Measurements from ENCODE around the gene KMT2A.
"Not testable (repeated sequence)": the region's sequence is repeated elsewhere in the genome, so short reads cannot be mapped to it uniquely, and the experiment has no call there.

The KMT2A gene

GRCh38 chr11:118435893-118436624 is at the start of gene KMT2A:
Gene KMT2A (plus strand): TSS chr11:118436492. CDS start chr11:118436513, 21 bp downstream.
- peak; percentile 85 to 94 for DNase-seq (ENCODE audit: low read depth in 2 of 2)

DNA sequence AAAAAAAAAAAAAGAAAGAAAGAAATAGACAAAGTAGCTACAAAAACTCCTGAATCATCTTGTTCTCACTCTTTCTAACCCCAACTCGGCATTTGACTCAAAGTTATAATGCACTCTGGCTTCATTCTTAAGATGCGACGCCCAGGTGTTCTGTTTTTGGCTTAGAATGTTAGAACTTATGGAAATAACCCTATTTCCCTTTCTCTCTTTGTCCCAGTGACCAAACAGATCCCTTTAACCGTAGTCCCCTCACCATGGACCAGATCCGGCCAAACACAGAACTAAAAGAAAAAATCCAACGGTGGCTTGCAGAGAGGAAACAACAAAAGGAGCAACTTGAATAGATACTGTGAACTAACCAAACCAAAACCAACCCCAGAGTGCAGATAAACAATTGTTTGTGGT is 40.2 kb upstream of the KMT2A start:
- DNase-seq (ENCODE audit: low read depth in 2 of 2), result no peak

DNA sequence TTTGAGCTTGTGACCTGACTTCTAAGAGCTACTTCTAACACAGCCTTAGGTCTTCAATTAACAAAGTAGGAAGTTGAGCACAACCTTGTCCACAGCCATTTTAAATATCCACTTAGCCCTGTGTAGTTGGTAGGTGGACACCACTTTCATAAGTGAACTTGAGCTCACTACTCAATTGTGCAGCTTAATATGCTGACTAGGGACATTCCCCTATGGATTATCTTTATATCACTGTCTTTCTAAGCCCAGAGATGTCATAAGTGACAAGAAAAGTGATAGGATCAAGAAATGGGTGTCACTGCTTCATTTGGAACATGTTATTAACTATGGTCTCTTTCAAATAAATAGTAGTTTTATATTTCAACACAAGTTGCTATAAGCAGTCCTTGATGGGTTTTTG is 38.8 kb upstream of the KMT2A start:
- DNase-seq (ENCODE audit: low read depth in 2 of 2), result no peak

DNA sequence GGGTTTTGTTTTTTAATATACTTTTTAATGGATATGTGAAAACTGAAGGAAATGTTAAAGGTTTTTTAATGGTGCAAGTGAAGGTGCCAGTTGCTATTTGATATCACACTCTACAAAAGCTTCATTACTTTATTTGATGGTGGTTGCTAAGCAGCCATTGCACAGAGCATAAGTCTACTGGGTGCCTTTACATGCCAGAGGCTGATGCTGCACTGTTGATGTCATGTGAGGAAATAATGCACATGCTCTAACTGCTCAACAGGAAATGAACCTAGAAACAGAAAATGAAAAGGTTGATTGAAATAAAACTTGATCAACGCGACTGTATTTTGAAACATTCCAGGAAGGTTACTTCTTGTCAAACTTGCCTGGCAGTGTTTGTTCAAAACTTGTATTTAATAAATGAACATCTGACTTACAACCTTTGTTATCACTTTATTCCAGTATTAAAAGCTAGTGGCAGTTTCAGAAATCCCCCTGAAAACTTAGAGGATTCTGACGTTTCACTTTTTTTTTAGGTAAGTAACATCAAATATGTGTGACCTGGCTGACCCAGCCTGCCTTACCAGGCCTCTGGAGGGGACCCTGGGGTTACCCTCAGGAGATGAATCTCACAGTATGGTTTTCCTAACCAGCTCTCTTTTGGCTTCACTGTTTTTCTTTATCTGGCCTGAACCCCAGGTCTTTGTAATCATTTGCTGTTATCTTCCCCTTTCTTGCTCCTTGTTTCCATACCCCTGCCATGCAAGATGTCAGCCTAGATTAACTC is 37.3 kb upstream of the KMT2A start:
- peak in 1 of 2 donors; percentile 14 for DNase-seq (ENCODE audit: low read depth in 2 of 2)

DNA sequence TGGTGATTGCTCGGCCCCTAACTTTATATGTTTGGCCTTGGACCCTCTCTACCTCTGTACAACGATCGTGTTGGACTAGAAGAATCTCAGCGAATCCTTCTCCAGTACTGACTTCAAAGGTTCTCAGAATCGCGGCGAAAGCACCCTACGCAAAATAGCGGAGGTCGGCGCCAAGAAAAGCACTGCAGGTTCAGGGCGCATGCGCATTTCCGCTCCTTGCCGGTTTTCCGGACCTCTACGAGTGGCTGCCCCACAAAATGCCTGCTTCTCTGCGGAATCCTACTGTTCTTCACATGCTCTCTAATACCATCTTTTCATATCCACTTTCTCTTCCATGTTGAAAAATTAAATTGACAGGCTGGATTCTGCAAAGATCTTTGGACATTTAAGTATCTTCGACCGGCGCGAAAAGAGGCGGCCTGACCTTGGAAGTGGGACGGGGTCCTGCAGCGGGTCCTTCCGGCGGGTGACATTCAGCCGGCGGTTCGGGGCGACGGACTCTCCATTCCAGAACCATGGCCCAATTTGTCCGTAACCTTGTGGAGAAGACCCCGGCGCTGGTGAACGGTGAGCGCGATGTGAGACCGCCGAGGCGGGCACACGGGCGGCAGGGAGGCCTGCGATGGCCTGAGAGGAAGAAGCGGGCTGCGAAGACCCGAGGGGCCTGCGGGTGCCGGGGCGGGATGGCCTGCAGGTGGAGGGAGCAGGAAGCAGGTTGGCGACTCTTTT is 35.0 kb upstream of the KMT2A start, which contains the start of gene ATP5MG:
Gene ATP5MG (plus strand): TSS at position 456 of the 729 bp plus-strand sequence. CDS start 60 bp downstream, at position 516.
- peak; percentile 77 to 81 for DNase-seq (ENCODE audit: low read depth in 2 of 2)

DNA sequence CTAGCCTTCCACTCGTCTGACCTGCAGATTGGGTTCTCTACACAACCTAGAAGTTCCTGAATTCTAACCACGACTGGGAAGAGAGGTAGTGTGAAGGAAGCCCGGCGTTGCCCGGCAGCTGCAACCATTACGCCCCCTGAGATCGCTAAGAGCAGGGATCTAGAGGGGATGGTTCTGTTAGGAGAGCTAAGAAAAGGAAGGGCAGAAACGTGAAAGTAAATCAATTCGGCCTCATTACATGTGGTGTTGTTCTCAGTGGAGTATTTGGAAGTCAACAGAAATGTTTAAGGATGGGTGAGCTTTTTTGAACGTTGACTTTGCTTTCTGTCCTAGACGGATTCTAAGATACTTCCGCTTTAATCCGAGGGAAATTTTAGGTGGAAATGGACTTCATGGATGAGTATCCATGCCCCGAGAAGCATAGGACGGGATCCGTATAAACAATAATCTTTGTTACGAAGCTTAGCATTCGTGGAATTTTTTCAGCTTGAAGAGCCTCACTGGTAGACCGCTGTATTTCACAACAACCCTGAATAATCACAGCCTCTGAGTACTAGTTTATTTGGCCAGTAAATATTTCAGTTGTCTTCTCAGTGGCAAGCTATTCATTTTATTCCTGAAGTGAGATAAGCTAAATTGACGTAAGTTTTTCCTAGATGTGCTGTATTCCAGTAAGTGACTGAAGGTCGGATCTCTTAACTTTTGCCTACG is 34.3 kb upstream of the KMT2A start:
- no peak for DNase-seq (ENCODE audit: low read depth in 2 of 2)

- not testable (repeated sequence) for DNase-seq (ENCODE audit: low read depth in 2 of 2)
Observed at GRCh38 chr11:118402594-118402993, 33.7 kb upstream of the KMT2A start.

DNA sequence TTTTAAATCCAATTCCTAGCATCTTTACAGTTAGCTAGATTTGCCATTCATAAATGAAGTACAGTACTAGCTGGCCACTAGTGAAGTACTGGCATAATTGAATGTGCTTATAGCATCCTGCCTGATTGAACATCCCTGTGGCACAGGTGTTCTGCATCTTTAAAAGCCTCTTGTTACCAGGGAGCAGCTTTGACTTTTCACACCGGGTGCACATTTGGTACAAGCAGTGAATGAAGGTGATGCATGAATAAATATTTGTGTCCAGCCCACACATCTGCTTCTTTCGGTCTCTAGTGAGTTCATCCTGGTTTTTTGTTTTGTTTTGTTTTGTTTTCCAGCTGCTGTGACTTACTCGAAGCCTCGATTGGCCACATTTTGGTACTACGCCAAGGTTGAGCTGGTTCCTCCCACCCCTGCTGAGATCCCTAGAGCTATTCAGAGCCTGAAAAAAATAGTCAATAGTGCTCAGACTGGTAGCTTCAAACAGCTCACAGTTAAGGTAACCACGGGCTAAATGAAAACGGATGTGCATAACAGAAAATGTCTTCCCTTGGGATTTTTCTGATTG is 29.6 kb upstream of the KMT2A start:
- DNase-seq (ENCODE audit: low read depth in 2 of 2), result no peak

- no peak for DNase-seq (ENCODE audit: low read depth in 2 of 2)
Observed at GRCh38 chr11:118410055-118410745, 26.1 kb upstream of the KMT2A start.

DNA sequence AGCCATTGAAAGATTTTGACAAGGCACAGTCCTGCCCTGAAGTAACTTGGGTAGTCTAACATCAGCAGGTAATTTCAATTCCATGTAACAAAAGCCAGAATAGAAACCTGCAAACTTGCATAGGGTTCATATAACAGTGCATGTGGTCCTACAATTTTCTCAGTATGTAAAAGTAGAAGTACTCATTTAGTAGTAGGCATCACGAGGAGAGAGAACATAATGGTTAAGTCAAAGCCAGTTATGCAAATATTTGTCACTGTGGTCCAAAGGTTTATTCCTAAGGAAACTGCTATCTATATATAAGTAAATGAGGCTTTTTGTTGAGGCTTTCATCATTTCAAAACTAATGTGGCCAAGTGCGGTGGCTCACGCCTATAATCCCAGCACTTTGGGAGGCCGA is 24.8 kb upstream of the KMT2A start:
- no peak for DNase-seq (ENCODE audit: low read depth in 2 of 2)

DNA sequence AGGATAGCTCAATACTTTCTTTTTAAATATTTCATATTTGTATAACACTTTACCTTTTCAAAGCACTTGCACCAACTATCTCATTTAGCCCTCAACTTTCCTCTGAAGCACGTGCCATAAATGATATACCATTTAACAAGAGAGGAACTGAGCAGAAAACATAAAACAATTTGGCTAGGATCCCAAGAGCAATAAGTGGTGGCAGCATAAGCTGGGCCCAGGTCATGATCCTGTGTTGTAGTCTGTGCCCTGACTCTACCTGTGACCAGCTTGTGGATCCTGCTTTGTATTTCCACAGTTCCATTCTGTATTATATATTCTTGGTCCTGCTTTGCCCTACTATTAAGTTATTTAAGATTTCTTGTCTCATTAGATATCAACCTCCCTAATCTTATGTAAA is 23.4 kb upstream of the KMT2A start:
- no peak for DNase-seq (ENCODE audit: low read depth in 2 of 2)

DNA sequence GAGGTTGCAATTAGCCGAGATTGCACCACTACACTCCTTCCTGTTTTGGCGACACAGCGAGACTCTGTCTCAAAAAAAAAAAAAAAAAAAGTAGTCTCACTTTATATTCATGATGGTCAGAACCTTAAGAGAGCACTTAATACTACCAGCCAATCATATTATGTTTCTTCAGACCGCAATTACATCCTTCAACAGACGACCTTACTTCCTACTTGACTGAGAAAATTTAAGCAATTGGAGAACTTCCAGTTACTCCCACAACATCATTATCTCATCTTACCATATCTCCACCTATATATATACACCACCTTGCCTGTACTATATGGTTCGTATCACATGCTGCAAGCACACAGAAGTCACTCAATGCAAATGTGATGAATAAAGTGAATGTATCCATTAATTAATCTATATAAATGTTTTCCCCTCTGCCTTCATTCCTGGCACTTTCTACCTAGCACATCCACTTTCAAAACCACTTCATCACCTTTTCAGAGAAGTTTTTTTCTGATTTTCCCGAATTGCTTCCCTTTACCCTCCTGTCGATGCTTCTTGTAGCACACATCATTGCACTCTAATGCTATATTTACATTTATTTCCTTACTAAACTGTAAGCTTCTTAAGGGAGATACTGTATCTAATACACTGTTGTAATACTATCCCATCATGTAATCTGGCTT is 21.1 kb upstream of the KMT2A start:
- DNase-seq (ENCODE audit: low read depth in 2 of 2), result no peak

DNA sequence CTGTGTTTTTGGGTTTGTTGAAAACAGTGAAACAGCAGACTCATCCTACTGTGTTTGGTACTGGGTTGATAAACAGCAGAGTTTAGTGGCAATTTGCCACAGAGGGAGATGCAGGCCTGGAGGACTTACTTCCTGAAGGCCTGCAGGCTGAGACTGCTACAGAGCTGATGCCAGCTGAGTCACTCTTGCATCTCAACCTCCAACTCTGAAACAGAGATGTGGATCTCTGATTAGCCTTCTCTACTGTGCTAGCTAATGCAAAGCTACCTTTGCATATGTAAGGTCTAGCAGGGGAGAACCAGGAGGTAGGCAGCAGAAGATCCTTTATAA is 20.6 kb upstream of the KMT2A start:
- DNase-seq (ENCODE audit: low read depth in 2 of 2), result no peak

DNA sequence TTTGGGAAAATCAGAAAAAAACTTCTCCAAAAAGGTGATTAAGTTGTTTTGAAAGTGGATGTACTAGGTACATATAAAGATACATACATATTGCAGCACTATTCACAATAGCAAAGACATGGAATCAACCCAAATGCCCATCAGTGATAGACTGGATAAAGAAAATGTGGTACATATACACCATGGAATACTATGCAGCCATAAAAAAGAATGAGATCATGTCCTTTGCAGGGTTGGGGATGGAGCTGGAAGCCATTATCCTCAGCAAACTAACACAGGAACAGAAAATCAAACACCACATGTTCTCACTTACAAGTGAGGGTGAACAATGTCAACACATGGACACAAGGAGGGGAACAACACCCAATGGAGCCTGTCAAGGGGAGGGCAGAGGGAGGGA is 19.4 kb upstream of the KMT2A start:
- not testable (repeated sequence) for DNase-seq (ENCODE audit: low read depth in 2 of 2)

GRCh38 chr11:118417801-118418200 is 18.5 kb upstream of the KMT2A start:
- no peak for DNase-seq (ENCODE audit: low read depth in 2 of 2)

DNA sequence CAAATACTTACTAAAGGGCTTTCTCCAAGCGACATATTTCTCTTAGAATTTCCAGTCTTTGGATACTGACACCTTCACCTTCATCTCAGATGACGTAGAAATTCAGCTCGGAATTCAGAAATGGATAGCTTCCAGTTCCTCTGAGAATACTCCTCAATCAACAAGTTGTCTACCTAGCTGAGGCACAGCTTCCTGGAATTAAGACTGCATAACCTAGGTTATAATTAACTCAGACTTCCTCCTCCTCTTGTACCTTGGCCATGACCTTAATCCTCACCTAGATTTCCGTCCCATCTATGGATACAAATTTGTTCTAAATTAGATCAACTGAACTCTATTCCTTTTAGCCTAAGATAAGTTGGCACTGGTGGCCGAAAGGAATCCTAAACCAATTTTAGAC is 17.5 kb upstream of the KMT2A start:
- DNase-seq (ENCODE audit: low read depth in 2 of 2), result no peak

GRCh38 chr11:118427707-118428106 is 8.6 kb upstream of the KMT2A start:
- DNase-seq (ENCODE audit: low read depth in 2 of 2), result no peak

- DNase-seq (ENCODE audit: low read depth in 2 of 2), result no peak
Observed at GRCh38 chr11:118430956-118431355, 5.3 kb upstream of the KMT2A start.

DNA sequence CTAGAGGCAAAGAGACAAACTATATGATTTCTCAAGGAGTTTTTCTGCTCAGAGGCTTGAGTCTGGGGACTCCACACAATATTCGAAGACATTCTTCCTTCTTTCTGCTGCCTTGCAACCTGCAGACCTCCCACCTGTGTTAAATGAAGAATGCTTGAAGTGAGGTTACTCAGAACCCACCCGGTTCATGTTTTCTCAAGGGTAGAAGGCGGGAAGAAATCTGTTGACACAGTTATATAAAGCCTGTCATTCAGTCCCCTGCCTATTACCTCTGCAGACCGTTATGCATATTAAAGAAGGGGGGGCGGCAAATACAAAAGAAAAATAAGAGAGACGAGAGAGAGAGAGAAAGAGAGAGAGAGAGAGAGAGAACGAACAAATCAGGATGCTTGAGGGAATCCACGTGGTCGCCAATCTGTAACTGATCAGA is 2.2 kb upstream of the KMT2A start:
- DNase-seq (ENCODE audit: low read depth in 2 of 2), result no peak

GRCh38 chr11:118434553-118435289 is 1.6 kb upstream of the KMT2A start:
- peak in 1 of 2 donors; percentile 4 for DNase-seq (ENCODE audit: low read depth in 2 of 2)
